ENCODE data around the gene FIGLA.

The FIGLA gene

DNA sequence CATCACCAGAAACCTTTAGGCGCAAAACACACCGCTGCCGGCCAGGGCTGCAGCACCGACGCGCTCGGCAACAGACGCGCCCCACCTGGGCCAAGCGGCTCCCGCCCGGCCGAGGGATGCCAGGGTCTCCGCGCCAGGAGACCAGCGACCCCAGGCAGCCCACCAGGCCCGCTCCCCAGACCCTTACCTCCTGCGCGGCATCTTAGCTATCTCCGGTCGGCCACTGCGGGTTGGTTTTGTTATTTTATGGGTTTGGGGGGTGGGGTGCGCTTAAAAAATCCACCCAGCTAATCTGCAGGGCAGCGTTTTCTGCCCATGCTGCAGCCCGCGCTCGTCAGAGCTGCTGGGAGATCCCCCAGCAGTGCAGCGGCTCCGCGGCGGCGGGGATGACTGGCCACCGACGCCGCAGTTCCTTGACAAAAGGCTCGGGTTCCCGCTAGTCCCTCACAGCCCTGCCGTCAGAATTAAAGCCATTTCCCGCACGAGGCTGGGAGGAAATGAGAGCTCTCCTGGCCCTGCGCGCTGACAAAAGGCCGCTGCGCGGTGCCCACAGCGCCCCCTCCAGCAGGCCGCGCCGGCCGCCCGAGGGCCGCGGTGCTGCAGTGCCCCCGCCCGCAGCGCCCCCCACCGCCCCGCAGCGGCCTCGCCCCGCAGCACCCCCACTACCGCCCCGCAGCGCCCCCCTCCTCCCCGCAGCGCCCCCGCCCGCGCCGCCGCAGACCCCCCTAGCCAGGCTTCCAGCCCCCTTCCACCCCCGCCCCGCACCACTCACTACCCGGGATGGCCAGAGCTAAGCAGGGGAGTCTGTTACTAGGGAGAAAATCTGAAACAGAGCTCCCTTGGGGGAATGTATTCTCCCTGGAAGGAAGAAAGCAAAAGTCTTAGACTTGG lies 22.5 kb downstream of the FIGLA start, which contains the start of gene ADD2:
Gene ADD2, minus strand, starts transcription at position 502 of the 891 bp plus-strand sequence. CDS start 61,792 bp downstream, outside the sequence.
- no peak for FAIRE-seq
- DNase-seq (ENCODE audit: insufficient read length, low spot score) = no peak
- TF ChIP-seq TAF1 (IDR thresholded peaks at IDR 0.05; ENCODE audit: low read depth, low read length) (no peak), SPI1 (IDR thresholded peaks at IDR 0.05; ENCODE audit: low read depth, low read length) (no peak), POLR2A (IDR thresholded peaks at IDR 0.05; ENCODE audit: low read depth, low read length) (no peak), PAX5 (IDR thresholded peaks at IDR 0.05; ENCODE audit: insufficient read depth, low read length, severe bottlenecking) (no peak), POLR2AphosphoS5 (IDR thresholded peaks at IDR 0.05; ENCODE audit: low read depth, low read length) (no peak), POU2F2 (IDR thresholded peaks at IDR 0.05; ENCODE audit: low read depth, low read length) (no peak)

- DNase-seq (ENCODE audit: insufficient read length, low spot score) (no peak), FAIRE-seq (no peak)
- TF ChIP-seq SPI1 (IDR thresholded peaks at IDR 0.05; ENCODE audit: low read depth, low read length) (no peak), POLR2A (IDR thresholded peaks at IDR 0.05; ENCODE audit: low read depth, low read length) (no peak), PAX5 (IDR thresholded peaks at IDR 0.05; ENCODE audit: insufficient read depth, low read length, severe bottlenecking) (no peak), TAF1 (IDR thresholded peaks at IDR 0.05; ENCODE audit: low read depth, low read length) (no peak), POU2F2 (IDR thresholded peaks at IDR 0.05; ENCODE audit: low read depth, low read length) (no peak), POLR2AphosphoS5 (IDR thresholded peaks at IDR 0.05; ENCODE audit: low read depth, low read length) (no peak)
Measured at GRCh38 chr2:70767079-70767698, 23.3 kb downstream of the FIGLA start.

GRCh38 chr2:70766357-70767078 lies 23.9 kb downstream of the FIGLA start:
- FAIRE-seq (no peak), DNase-seq (ENCODE audit: insufficient read length, low spot score) (no peak)
- TF ChIP-seq POU2F2 (IDR thresholded peaks at IDR 0.05; ENCODE audit: low read depth, low read length) = no peak
- TF ChIP-seq PAX5 (IDR thresholded peaks at IDR 0.05; ENCODE audit: insufficient read depth, low read length, severe bottlenecking) = no peak
- no peak for TF ChIP-seq POLR2A (IDR thresholded peaks at IDR 0.05; ENCODE audit: low read depth, low read length)
- TF ChIP-seq TAF1 (IDR thresholded peaks at IDR 0.05; ENCODE audit: low read depth, low read length) = no peak
- TF ChIP-seq SPI1 (IDR thresholded peaks at IDR 0.05; ENCODE audit: low read depth, low read length) = no peak
- TF ChIP-seq POLR2AphosphoS5 (IDR thresholded peaks at IDR 0.05; ENCODE audit: low read depth, low read length) = no peak

GRCh38 chr2:70765507-70765906 lies 24.9 kb downstream of the FIGLA start:
- TF ChIP-seq PAX5 (IDR thresholded peaks at IDR 0.05; ENCODE audit: insufficient read depth, low read length, severe bottlenecking) (no peak), POLR2AphosphoS5 (IDR thresholded peaks at IDR 0.05; ENCODE audit: low read depth, low read length) (no peak), TAF1 (IDR thresholded peaks at IDR 0.05; ENCODE audit: low read depth, low read length) (no peak), SPI1 (IDR thresholded peaks at IDR 0.05; ENCODE audit: low read depth, low read length) (no peak), POU2F2 (IDR thresholded peaks at IDR 0.05; ENCODE audit: low read depth, low read length) (no peak), POLR2A (IDR thresholded peaks at IDR 0.05; ENCODE audit: low read depth, low read length) (no peak)
- DNase-seq (ENCODE audit: insufficient read length, low spot score) = no peak
- FAIRE-seq = no peak

DNA sequence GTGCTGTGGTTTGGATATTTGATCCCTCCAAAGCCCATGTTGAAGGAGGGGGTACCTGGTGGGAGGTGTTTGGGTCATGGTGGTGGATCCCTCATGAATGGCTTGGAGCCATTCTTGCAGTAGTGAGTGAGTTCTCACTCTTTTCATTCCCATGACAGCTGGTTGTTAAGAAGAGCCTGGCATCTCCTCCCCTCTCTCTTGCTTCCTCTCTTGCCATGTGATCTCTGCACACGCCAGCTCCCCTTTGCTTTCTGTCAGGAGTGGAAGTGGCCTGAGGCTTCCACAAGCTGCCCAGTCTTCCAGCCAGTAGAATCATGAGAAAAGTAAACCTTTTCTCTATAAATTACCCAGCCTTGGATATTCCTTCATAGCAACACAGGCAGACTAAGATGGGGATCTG lies 31.0 kb downstream of the FIGLA start:
- TF ChIP-seq PAX5 (IDR thresholded peaks at IDR 0.05; ENCODE audit: insufficient read depth, low read length, severe bottlenecking) = no peak
- no peak for TF ChIP-seq TAF1 (IDR thresholded peaks at IDR 0.05; ENCODE audit: low read depth, low read length)
- TF ChIP-seq POU2F2 (IDR thresholded peaks at IDR 0.05; ENCODE audit: low read depth, low read length) = no peak
- no peak for TF ChIP-seq POLR2AphosphoS5 (IDR thresholded peaks at IDR 0.05; ENCODE audit: low read depth, low read length)
- TF ChIP-seq SPI1 (IDR thresholded peaks at IDR 0.05; ENCODE audit: low read depth, low read length) = no peak
- TF ChIP-seq POLR2A (IDR thresholded peaks at IDR 0.05; ENCODE audit: low read depth, low read length) = no peak
- no peak for FAIRE-seq
- DNase-seq (ENCODE audit: insufficient read length, low spot score) = no peak

GRCh38 chr2:70757966-70758365 lies 32.5 kb downstream of the FIGLA start:
- FAIRE-seq (no peak), DNase-seq (ENCODE audit: insufficient read length, low spot score) (no peak)
- TF ChIP-seq POLR2AphosphoS5 (IDR thresholded peaks at IDR 0.05; ENCODE audit: low read depth, low read length) (no peak), PAX5 (IDR thresholded peaks at IDR 0.05; ENCODE audit: insufficient read depth, low read length, severe bottlenecking) (no peak), TAF1 (IDR thresholded peaks at IDR 0.05; ENCODE audit: low read depth, low read length) (no peak), POLR2A (IDR thresholded peaks at IDR 0.05; ENCODE audit: low read depth, low read length) (no peak), SPI1 (IDR thresholded peaks at IDR 0.05; ENCODE audit: low read depth, low read length) (no peak), POU2F2 (IDR thresholded peaks at IDR 0.05; ENCODE audit: low read depth, low read length) (no peak)

DNA sequence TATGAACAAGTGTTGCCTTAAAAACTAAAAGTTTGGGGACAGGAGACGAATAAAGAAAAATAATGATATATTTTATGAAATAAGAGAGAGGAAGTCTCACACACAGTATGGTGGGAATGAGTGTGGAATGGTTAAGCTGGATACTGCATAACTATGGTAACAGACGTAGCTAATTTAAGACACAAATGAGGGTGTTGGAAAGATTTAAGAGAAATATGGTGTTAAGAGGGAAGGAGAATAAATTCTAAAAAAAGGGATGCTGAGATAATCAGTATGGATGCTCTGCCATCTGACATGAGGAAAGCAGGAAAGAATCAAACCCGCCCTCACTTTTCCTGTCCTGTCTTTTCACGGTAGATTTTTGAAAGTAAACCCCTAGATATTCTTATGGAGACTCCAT lies 33.1 kb downstream of the FIGLA start:
- no peak for FAIRE-seq
- no peak for DNase-seq (ENCODE audit: insufficient read length, low spot score)
- no peak for TF ChIP-seq POU2F2 (IDR thresholded peaks at IDR 0.05; ENCODE audit: low read depth, low read length)
- no peak for TF ChIP-seq TAF1 (IDR thresholded peaks at IDR 0.05; ENCODE audit: low read depth, low read length)
- no peak for TF ChIP-seq POLR2A (IDR thresholded peaks at IDR 0.05; ENCODE audit: low read depth, low read length)
- TF ChIP-seq POLR2AphosphoS5 (IDR thresholded peaks at IDR 0.05; ENCODE audit: low read depth, low read length) = no peak
- no peak for TF ChIP-seq SPI1 (IDR thresholded peaks at IDR 0.05; ENCODE audit: low read depth, low read length)
- no peak for TF ChIP-seq PAX5 (IDR thresholded peaks at IDR 0.05; ENCODE audit: insufficient read depth, low read length, severe bottlenecking)

DNA sequence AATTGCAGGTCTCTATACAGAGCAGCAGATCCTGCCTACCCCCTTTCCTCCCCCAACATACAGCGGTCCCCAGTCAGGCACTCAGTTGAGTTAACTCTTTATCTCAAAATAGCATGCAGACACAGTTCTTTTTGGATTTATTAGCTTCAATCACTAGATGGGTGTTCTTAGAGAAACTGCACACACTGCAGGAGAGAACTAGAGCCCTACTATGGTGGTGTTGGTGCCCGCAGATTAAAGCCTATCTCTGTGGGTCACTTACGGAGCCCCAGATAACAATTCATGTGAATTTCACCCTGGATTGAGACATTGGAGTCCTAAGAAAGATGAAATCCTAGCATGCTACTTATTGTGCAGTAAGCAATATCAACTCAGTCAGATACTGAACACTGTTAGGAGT lies 34.3 kb downstream of the FIGLA start:
- FAIRE-seq (no peak), DNase-seq (ENCODE audit: insufficient read length, low spot score) (no peak)
- TF ChIP-seq PAX5 (IDR thresholded peaks at IDR 0.05; ENCODE audit: insufficient read depth, low read length, severe bottlenecking) (no peak), POLR2AphosphoS5 (IDR thresholded peaks at IDR 0.05; ENCODE audit: low read depth, low read length) (no peak), POLR2A (IDR thresholded peaks at IDR 0.05; ENCODE audit: low read depth, low read length) (no peak), TAF1 (IDR thresholded peaks at IDR 0.05; ENCODE audit: low read depth, low read length) (no peak), POU2F2 (IDR thresholded peaks at IDR 0.05; ENCODE audit: low read depth, low read length) (no peak), SPI1 (IDR thresholded peaks at IDR 0.05; ENCODE audit: low read depth, low read length) (no peak)
